ENCODE data around the gene PAK1IP1. TPM values are rescaled to one million over a fixed set of nuclear protein-coding genes. Genes with fewer than 3 reads are reported as not detected.

The PAK1IP1 gene, protein sequence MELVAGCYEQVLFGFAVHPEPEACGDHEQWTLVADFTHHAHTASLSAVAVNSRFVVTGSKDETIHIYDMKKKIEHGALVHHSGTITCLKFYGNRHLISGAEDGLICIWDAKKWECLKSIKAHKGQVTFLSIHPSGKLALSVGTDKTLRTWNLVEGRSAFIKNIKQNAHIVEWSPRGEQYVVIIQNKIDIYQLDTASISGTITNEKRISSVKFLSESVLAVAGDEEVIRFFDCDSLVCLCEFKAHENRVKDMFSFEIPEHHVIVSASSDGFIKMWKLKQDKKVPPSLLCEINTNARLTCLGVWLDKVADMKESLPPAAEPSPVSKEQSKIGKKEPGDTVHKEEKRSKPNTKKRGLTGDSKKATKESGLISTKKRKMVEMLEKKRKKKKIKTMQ
- total RNA-seq (2014; rRNA removed; shearing (Covaris generic)) (16.6 and 22.8 TPM in 2 replicates), polyA plus RNA-seq (2016; fragmentation: Nextera tagmentation; extraction: Ambion mirVana) (28.1 and 29.0 TPM in 2 replicates)

DNA sequence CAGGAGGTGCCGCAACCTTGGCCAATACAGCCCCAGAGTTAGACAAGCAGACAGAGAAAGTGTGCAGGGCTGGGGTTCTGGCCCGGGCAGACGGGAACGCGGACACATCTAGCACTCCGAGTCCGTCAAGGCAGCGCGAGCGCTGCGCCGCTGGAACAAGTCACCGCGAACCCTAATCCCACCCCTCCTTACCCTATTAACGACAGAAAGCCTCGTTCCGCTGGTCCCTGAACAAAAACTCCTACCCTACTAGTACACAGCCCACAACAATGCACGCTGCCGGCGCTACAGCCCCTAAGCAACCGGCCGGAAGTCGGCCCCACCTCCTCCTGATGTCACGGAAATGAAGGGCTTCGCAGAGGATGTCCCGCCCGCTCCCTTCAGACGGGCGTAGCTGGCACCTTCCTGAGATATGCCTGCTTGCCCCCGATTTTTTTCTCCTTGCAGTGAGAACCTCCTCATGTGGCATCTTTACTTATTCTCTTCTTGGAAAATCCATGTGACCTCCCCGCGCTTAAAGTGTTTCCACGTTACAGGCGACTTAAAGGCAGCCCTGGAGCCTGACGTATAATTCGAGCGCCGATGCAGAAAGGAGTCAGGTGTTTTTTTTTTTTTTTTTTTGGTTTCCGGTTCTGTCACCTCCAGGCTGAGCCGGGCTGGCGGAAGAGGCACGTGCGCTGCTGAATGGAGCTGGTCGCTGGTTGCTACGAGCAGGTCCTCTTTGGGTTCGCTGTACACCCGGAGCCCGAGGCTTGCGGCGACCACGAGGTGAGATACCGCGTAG lies at the start of gene PAK1IP1, which contains the start of gene C6orf52:
PAK1IP1 (plus strand) TSS at position 671 of the 784 bp plus-strand sequence; CDS start at position 685, 14 bp downstream.
C6orf52 (minus strand) TSS at position 315 of the 784 bp plus-strand sequence. CDS start 7,066 bp downstream, outside the sequence.
- no peaks in the 10 kb centered on the region for H3K36me3 ChIP-seq (ENCODE audit: low read depth)
- H3K4me3 ChIP-seq, result peak within 1 kb of the TSS; percentile 91
- H3K4me2 ChIP-seq (ENCODE audit: unreplicated experiment), result peak within 1 kb of the TSS; percentile 87

DNA sequence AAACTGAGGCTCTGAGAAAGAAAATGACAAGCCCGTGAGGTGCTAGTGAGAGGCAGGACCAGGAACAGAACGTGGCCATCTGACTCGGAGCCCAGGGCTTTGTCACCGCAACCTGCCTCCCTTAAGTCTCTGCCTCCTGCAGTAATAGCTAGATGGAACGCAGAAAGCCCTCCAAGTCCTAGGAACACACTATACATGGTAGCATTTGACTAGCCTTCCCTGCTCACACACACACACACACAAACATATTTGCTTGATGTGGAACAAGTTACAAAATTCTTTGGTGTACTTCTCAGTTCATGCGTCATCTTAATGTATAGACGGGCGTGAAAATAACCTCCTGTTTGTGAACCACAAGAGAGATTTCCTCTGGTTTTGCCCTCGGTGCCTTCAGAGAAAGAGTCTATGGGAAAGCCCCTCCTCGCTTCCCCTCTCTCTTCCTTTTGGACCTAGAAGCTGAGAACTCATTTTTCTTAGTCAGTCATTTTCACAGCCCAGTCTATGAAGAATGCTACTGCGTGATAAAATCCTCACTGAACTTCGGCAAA lies 39.2 kb upstream of the PAK1IP1 start:
- Histone ChIP-seq H3K4me2 (ENCODE audit: unreplicated experiment) (no peak overlapping the region), H2AFZ (no peak overlapping the region), H3K4me3 (no peak overlapping the region), H3K36me3 (ENCODE audit: low read depth) (no peaks in the 10 kb centered on the region), H4K20me1 (ENCODE audit: insufficient read depth) (no peaks in the 10 kb centered on the region), H3K4me1 (ENCODE audit: insufficient read depth) (no peaks in the 10 kb centered on the region), H3K79me2 (ENCODE audit: insufficient read depth) (no peaks in the 10 kb centered on the region), H3K27me3 (replicated peaks; ENCODE audit: insufficient read depth) (no peaks in the 10 kb centered on the region), H3K27ac (no peak overlapping the region), H3K9ac (no peak overlapping the region), H3K9me3 (ENCODE audit: low read depth) (no peaks in the 10 kb centered on the region), H3K9me2 (ENCODE audit: insufficient read depth) (no peaks in the 10 kb centered on the region), H3F3A (ENCODE audit: insufficient read depth) (no peaks in the 10 kb centered on the region)
- DNase-seq, result no peak
- 37 to 41% methylated on average over 12 of the region's 12 CpGs for WGBS, 2 experiments (ENCODE audit: low coverage in 1 of 2, low lambda C conversion rate in 2 of 2, missing lambda C conversion rate in 2 of 2)
- TF ChIP-seq EZH2 (IDR thresholded peaks at IDR 0.05; ENCODE audit: insufficient read depth, poor library complexity, severe bottlenecking) (no peak), EZH2phosphoT487 (IDR thresholded peaks at IDR 0.05; ENCODE audit: insufficient read depth, low read depth) (no peak)
- in situ Hi-C loops (cut with MboI), result no loop called here

More for the DNA sequence above, at the start of gene PAK1IP1, which contains the start of gene C6orf52:
- no peaks in the 10 kb centered on the region for H3F3A ChIP-seq (ENCODE audit: insufficient read depth)
- H4K20me1 ChIP-seq (ENCODE audit: insufficient read depth), result no peaks in the 10 kb centered on the region
- H2AFZ ChIP-seq, result peak within 1 kb of the TSS; percentile 89
- peak within 1 kb of the TSS; percentile 91 for H3K9ac ChIP-seq
- no peaks in the 10 kb centered on the region for H3K9me2 ChIP-seq (ENCODE audit: insufficient read depth)
- peaks cover 64% of the 10 kb centered on the region for H3K79me2 ChIP-seq (ENCODE audit: insufficient read depth)
- peak; percentile 97 for DNase-seq
- TF ChIP-seq EZH2phosphoT487 (IDR thresholded peaks at IDR 0.05; ENCODE audit: insufficient read depth, low read depth) (no peak), EZH2 (IDR thresholded peaks at IDR 0.05; ENCODE audit: insufficient read depth, poor library complexity, severe bottlenecking) (no peak)
- no peaks in the 10 kb centered on the region for H3K27me3 ChIP-seq (replicated peaks; ENCODE audit: insufficient read depth)
- in situ Hi-C loops (cut with MboI), result no loop called here
- H3K4me1 ChIP-seq (ENCODE audit: insufficient read depth), result peaks cover 18% of the 10 kb centered on the region
- no peaks in the 10 kb centered on the region for H3K9me3 ChIP-seq (ENCODE audit: low read depth)
- H3K27ac ChIP-seq, result peak within 1 kb of the TSS; percentile 96
- 1% methylated on average over 53 of the region's 53 CpGs for WGBS, 2 experiments (ENCODE audit: low coverage in 1 of 2, low lambda C conversion rate in 2 of 2, missing lambda C conversion rate in 2 of 2)

DNA sequence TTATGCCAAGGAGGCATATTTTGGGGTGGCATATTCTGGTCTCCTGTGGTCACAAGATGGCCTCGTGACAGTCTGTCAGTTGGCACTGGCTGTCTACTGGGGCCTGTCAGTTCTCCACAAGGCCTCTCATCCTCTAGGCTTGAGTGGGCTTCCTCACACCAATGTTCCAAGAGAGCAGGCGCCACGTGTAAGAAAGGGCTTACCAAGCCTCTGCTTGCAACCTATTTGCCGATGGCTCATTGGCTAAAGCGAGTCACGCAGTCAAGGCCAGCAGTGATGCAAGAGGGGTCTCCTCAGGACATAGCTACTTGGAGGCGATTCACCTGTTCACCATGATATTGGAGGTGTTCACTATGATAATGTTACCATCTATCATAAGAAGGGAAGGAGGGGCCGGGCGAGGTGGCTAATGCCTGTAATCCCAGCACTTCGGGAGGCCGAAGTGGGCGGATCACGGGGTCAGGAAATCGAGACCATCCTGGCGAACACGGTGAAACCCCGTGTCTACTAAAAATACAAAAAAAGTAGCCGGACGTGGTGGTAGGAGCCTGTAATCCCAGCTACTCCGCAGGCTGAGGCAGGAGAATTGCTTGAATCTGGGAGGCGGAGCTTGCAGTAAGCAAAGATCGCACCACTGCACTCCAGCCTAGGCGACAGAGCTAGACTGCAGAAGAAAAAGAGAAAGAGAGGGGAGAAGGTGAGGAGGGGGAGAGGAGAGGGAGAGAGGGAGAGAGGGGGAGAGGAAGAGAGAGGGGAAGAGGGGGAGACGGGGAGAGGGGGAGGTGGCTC lies 35.7 kb upstream of the PAK1IP1 start:
- Histone ChIP-seq H4K20me1 (ENCODE audit: insufficient read depth) (no peaks in the 10 kb centered on the region), H3K9me2 (ENCODE audit: insufficient read depth) (no peaks in the 10 kb centered on the region), H3K9me3 (ENCODE audit: low read depth) (no peaks in the 10 kb centered on the region), H2AFZ (no peak overlapping the region), H3K27ac (no peak overlapping the region), H3K9ac (no peak overlapping the region), H3K79me2 (ENCODE audit: insufficient read depth) (no peaks in the 10 kb centered on the region), H3K27me3 (replicated peaks; ENCODE audit: insufficient read depth) (no peaks in the 10 kb centered on the region), H3F3A (ENCODE audit: insufficient read depth) (no peaks in the 10 kb centered on the region), H3K4me2 (ENCODE audit: unreplicated experiment) (no peak overlapping the region), H3K4me1 (ENCODE audit: insufficient read depth) (no peaks in the 10 kb centered on the region), H3K4me3 (no peak overlapping the region), H3K36me3 (ENCODE audit: low read depth) (no peaks in the 10 kb centered on the region)
- in situ Hi-C loops (cut with MboI), result no loop called here
- WGBS, 2 experiments (ENCODE audit: low coverage in 1 of 2, low lambda C conversion rate in 2 of 2, missing lambda C conversion rate in 2 of 2), result 59 to 68% methylated on average over 22 to 24 of the region's 24 CpGs
- no peak for TF ChIP-seq EZH2phosphoT487 (IDR thresholded peaks at IDR 0.05; ENCODE audit: insufficient read depth, low read depth)
- no peak for TF ChIP-seq EZH2 (IDR thresholded peaks at IDR 0.05; ENCODE audit: insufficient read depth, poor library complexity, severe bottlenecking)
- DNase-seq, result no peak

Measured in GM23248 (cell line).